ENCODE measurements around the gene DTX2. TPM values are rescaled to one million over a fixed set of nuclear protein-coding genes. Genes with fewer than 3 reads are reported as not detected.
"Not testable (repeated sequence)": the region's sequence is repeated elsewhere in the genome, so short reads cannot be mapped to it uniquely, and the experiment has no call there.

The DTX2 gene
- total RNA-seq, 1 experiment from 2014 or later, result 37.4 TPM

DNA sequence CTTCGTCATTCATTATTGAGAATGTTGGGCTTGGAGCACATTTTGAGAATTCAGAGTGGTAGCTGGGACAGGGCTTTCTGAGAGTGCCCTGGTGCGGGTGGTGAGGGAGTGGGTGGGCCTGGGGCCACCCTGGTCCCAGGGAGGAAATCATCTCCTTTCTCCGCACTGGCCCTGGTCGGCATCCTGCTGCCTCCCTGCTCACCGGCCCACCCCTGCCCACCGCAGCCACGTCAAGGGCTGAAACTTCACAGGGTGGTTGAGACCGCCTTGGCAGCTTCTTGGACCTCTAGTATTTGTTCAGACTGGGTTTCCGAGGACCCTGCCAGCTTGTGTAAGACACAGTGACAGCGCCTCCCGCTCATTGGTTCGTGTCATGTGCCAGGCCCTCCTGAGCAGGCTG, 22.9 kb downstream of the DTX2 start:
- H3K27ac ChIP-seq (ENCODE audit: low read depth, low read length); H3K36me3 ChIP-seq (ENCODE audit: control insufficient read depth in 1 of 2, insufficient read depth in 2 of 2, low read length in 2 of 2); POLR2A ChIA-PET; ATAC-seq; H4K20me1 ChIP-seq (ENCODE audit: insufficient read depth); H3K4me3 ChIP-seq (replicated peaks in 1 of 2; ENCODE audit: low read depth in 1 of 2, low read length in 2 of 2); H2AFZ ChIP-seq (ENCODE audit: low read depth, low read length, poor library complexity, severe bottlenecking); CTCF ChIA-PET; H3K9ac ChIP-seq (ENCODE audit: low read length); RAD21 ChIA-PET (ENCODE audit: low non-redundant PET in 1 of 2, low total read pairs in 2 of 2, uncharacterized antibody in 2 of 2, unreplicated experiment in 2 of 2); H3K27me3 ChIP-seq (ENCODE audit: insufficient read depth, low read length); H3K9me3 ChIP-seq (ENCODE audit: control insufficient read depth in 1 of 2, insufficient read depth in 1 of 2, low read depth in 1 of 2, low read length in 2 of 2); H3K79me2 ChIP-seq (ENCODE audit: insufficient read depth, low read length); intact Hi-C loops (cut with micrococcal nuclease); H3K4me2 ChIP-seq (ENCODE audit: low read length); H3K9me2 ChIP-seq (ENCODE audit: insufficient read depth); BruUV-seq (replicated peaks); H3K4me1 ChIP-seq (ENCODE audit: control insufficient read depth in 1 of 2, insufficient read depth in 2 of 2, low read length in 2 of 2); DNase-seq (ENCODE audit: low read depth, low spot score): not testable (repeated sequence)

DNA sequence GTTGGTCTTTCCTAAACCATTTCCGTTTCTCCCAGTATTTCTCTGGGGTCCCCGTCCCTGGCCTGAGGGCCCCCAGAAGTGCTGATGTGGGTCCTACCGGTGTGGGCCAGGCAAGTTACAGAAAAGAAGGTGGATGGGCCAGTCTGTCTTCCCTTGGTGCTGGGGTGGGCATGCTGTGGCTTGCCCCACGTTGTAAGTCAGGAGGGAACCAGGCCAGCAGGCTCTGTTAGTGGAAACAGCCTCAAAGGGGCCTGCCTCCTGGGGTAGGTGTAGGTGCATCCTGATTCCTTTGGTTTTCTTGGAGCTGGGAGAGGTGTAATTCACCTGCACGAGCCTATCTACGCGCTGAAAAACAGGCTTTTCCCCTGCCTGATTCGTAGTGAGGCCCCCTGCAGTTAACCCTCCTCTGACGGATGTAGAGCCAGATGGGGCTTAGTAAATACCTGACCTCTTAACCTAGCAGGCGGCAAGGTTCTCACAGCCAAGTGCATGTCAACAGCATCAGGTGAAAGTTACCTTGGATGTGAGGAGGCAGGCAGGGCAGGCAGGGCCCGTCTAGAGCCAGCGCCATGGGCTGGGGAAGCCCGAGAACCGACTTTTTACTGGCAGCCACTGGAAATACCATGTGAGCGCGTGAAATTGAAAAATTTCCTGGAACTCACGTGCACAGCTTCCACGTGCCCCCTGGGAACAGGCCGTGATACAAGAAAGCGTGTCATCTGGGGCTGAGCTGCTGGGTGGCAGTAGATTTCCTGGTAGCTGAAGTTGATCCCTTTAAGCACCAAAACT, 24.5 kb downstream of the DTX2 start:
- RAD21 ChIA-PET (ENCODE audit: low non-redundant PET in 1 of 2, low total read pairs in 2 of 2, uncharacterized antibody in 2 of 2, unreplicated experiment in 2 of 2); H2AFZ ChIP-seq (ENCODE audit: low read depth, low read length, poor library complexity, severe bottlenecking); H4K20me1 ChIP-seq (ENCODE audit: insufficient read depth); H3K27me3 ChIP-seq (ENCODE audit: insufficient read depth, low read length); H3K9ac ChIP-seq (ENCODE audit: low read length); H3K9me2 ChIP-seq (ENCODE audit: insufficient read depth); CTCF ChIA-PET; H3K4me2 ChIP-seq (ENCODE audit: low read length); BruUV-seq (replicated peaks); H3K4me1 ChIP-seq (ENCODE audit: control insufficient read depth in 1 of 2, insufficient read depth in 2 of 2, low read length in 2 of 2); H3K27ac ChIP-seq (ENCODE audit: low read depth, low read length); H3K36me3 ChIP-seq (ENCODE audit: control insufficient read depth in 1 of 2, insufficient read depth in 2 of 2, low read length in 2 of 2); intact Hi-C loops (cut with micrococcal nuclease); POLR2A ChIA-PET; DNase-seq (ENCODE audit: low read depth, low spot score); H3K79me2 ChIP-seq (ENCODE audit: insufficient read depth, low read length); ATAC-seq; H3K4me3 ChIP-seq (replicated peaks in 1 of 2; ENCODE audit: low read depth in 1 of 2, low read length in 2 of 2); H3K9me3 ChIP-seq (ENCODE audit: control insufficient read depth in 1 of 2, insufficient read depth in 1 of 2, low read depth in 1 of 2, low read length in 2 of 2): not testable (repeated sequence)

DNA sequence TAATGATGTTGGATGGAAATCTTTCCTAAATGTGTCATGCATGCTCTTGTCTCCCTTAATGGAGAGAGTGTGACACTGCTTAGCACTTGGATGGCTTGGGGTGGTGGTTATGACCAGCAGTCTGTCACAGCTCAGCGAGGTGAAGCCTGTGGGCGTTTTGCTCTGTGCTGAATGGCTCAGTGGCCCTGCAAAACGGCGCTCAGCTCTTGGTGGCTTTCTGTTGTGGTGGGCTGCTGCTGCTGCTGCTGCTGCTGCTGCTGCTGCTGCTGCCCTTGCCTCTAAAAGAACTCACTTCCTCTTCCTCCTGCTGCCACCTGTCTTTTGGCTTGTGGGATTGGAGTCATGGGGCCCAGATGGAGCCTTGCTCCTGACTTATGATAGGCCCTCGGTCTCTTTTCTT, 25.1 kb downstream of the DTX2 start:
- CTCF ChIA-PET, POLR2A ChIA-PET, ATAC-seq: not testable (repeated sequence)

DNA sequence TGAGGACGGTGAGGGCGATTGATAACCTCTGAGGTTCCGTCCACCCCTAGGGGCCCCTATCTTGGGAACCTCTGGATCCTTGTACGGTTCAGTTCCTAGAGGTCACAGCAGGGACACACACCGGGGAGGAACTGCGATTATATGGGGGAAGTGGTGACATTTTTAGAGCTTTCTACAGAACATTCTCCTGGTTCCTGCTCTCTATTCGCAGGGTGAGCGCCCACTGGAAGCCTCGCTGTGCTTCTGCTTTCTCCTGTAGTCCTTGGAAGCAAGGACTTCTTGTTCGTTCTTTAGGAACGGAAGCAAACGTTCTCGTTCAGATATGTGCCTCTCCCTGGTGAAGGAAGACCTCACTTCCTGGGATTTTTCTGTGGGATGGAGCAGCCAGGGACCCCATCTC, 26.5 kb downstream of the DTX2 start:
- ATAC-seq, POLR2A ChIA-PET: not testable (repeated sequence)

More for the DNA sequence above, 25.1 kb downstream of the DTX2 start:
- H3K4me1 ChIP-seq (ENCODE audit: control insufficient read depth in 1 of 2, insufficient read depth in 2 of 2, low read length in 2 of 2); intact Hi-C loops (cut with micrococcal nuclease); H3K36me3 ChIP-seq (ENCODE audit: control insufficient read depth in 1 of 2, insufficient read depth in 2 of 2, low read length in 2 of 2); RAD21 ChIA-PET (ENCODE audit: low non-redundant PET in 1 of 2, low total read pairs in 2 of 2, uncharacterized antibody in 2 of 2, unreplicated experiment in 2 of 2); H3K4me2 ChIP-seq (ENCODE audit: low read length); H3K9me3 ChIP-seq (ENCODE audit: control insufficient read depth in 1 of 2, insufficient read depth in 1 of 2, low read depth in 1 of 2, low read length in 2 of 2); H3K27me3 ChIP-seq (ENCODE audit: insufficient read depth, low read length); H3K27ac ChIP-seq (ENCODE audit: low read depth, low read length); H3K4me3 ChIP-seq (replicated peaks in 1 of 2; ENCODE audit: low read depth in 1 of 2, low read length in 2 of 2); H3K79me2 ChIP-seq (ENCODE audit: insufficient read depth, low read length); DNase-seq (ENCODE audit: low read depth, low spot score); H4K20me1 ChIP-seq (ENCODE audit: insufficient read depth); H3K9me2 ChIP-seq (ENCODE audit: insufficient read depth); BruUV-seq (replicated peaks); H3K9ac ChIP-seq (ENCODE audit: low read length); H2AFZ ChIP-seq (ENCODE audit: low read depth, low read length, poor library complexity, severe bottlenecking): not testable (repeated sequence)

More for the DNA sequence above, 26.5 kb downstream of the DTX2 start:
- H3K27me3 ChIP-seq (ENCODE audit: insufficient read depth, low read length); H3K9me2 ChIP-seq (ENCODE audit: insufficient read depth); H2AFZ ChIP-seq (ENCODE audit: low read depth, low read length, poor library complexity, severe bottlenecking); RAD21 ChIA-PET (ENCODE audit: low non-redundant PET in 1 of 2, low total read pairs in 2 of 2, uncharacterized antibody in 2 of 2, unreplicated experiment in 2 of 2); DNase-seq (ENCODE audit: low read depth, low spot score); H3K9me3 ChIP-seq (ENCODE audit: control insufficient read depth in 1 of 2, insufficient read depth in 1 of 2, low read depth in 1 of 2, low read length in 2 of 2); H4K20me1 ChIP-seq (ENCODE audit: insufficient read depth); BruUV-seq (replicated peaks); H3K4me2 ChIP-seq (ENCODE audit: low read length); H3K4me1 ChIP-seq (ENCODE audit: control insufficient read depth in 1 of 2, insufficient read depth in 2 of 2, low read length in 2 of 2); intact Hi-C loops (cut with micrococcal nuclease); H3K27ac ChIP-seq (ENCODE audit: low read depth, low read length); CTCF ChIA-PET; H3K36me3 ChIP-seq (ENCODE audit: control insufficient read depth in 1 of 2, insufficient read depth in 2 of 2, low read length in 2 of 2); H3K4me3 ChIP-seq (replicated peaks in 1 of 2; ENCODE audit: low read depth in 1 of 2, low read length in 2 of 2); H3K79me2 ChIP-seq (ENCODE audit: insufficient read depth, low read length); H3K9ac ChIP-seq (ENCODE audit: low read length): not testable (repeated sequence)

Data from HCT116 (cell line).